OCI-LY1 (cell line): ENCODE data around the gene CD300A.

Experiments
- H2AFZ ChIP-seq: fragments of 200-600 bp; sonication (generic), shearing (Covaris generic); 2 replicates; pipeline ENCODE4 v1.6.0; 2014; ENCODE audit warnings: antibody characterized with exemption, mild to moderate bottlenecking, low read length
- H3F3A ChIP-seq: fragments of 200-600 bp; sonication (generic), shearing (Covaris generic); 2 replicates; pipeline ENCODE4 v1.6.0; 2014; ENCODE audit warnings: mild to moderate bottlenecking, antibody characterized with exemption, low read length, moderate library complexity; ENCODE audit not compliant: insufficient read depth
- H3K27ac ChIP-seq: fragments of 200-600 bp; sonication (generic); 2 replicates; pipeline ENCODE4 v1.5.1; 2014; ENCODE audit warnings: low read length, mixed run types, mild to moderate bottlenecking, low read depth; ENCODE audit not compliant: poor library complexity, severe bottlenecking
- H3K27me3 ChIP-seq: fragments of 200-600 bp; sonication (generic); 2 replicates; pipeline ENCODE4 v1.6.0; 2014; ENCODE audit warnings: antibody characterized with exemption, mild to moderate bottlenecking, low read length, moderate library complexity; ENCODE audit not compliant: insufficient read depth
- H3K36me3 ChIP-seq: fragments of 200-600 bp; sonication (generic); 2 replicates; pipeline ENCODE4 v1.6.1; 2014; ENCODE audit warnings: mild to moderate bottlenecking, antibody characterized with exemption, low read length, moderate library complexity, mixed read lengths; ENCODE audit not compliant: insufficient read depth
- H3K4me1 ChIP-seq: fragments of 200-600 bp; sonication (generic); 2 replicates; pipeline ENCODE4 v1.5.1; 2014; ENCODE audit warnings: mild to moderate bottlenecking, low read length, moderate library complexity; ENCODE audit not compliant: insufficient read depth, severe bottlenecking
- H3K4me2 ChIP-seq: fragments of 200-600 bp; sonication (generic), shearing (Covaris generic); 2 replicates; pipeline ENCODE4 v1.6.1; 2014; ENCODE audit warnings: low read length
- H3K4me3 ChIP-seq: fragments of 200-600 bp; sonication (generic); 2 replicates; pipeline ENCODE4 v1.5.1; 2014; ENCODE audit warnings: low read length, low read depth, mild to moderate bottlenecking, mixed read lengths; ENCODE audit not compliant: poor library complexity, severe bottlenecking
- H3K79me2 ChIP-seq: fragments of 200-600 bp; shearing (Covaris generic); 2 replicates; pipeline ENCODE4 v1.6.1; 2016; ENCODE audit warnings: mixed run types, low read length, mixed read lengths; ENCODE audit not compliant: insufficient read depth
- H3K9ac ChIP-seq: fragments of 200-600 bp; sonication (generic), shearing (Covaris generic); 2 replicates; pipeline ENCODE4 v1.6.1; 2014; ENCODE audit warnings: mild to moderate bottlenecking, low read length, mixed read lengths
- H3K9me2 ChIP-seq: fragments of 200-600 bp; sonication (generic), shearing (Covaris generic); 2 replicates; pipeline ENCODE4 v1.6.1; 2014; ENCODE audit warnings: low read depth, mild to moderate bottlenecking, low read length, mixed read lengths
- H3K9me3 ChIP-seq: fragments of 200-600 bp; shearing (Covaris generic); 2 replicates; pipeline ENCODE4 v1.6.1; 2014; ENCODE audit warnings: low read length, mixed read lengths
- H4K20me1 ChIP-seq: fragments of 200-600 bp; sonication (generic), shearing (Covaris generic); 2 replicates; pipeline ENCODE4 v1.6.0; 2016; ENCODE audit warnings: mild to moderate bottlenecking, low read length; ENCODE audit not compliant: insufficient read depth
- EZH2 ChIP-seq: fragments of 200-600 bp; sonication (generic), shearing (Covaris generic); IDR thresholded peaks from 2 replicates; pipeline ENCODE4 v1.8.0; 2017; ENCODE audit warnings: borderline replicate concordance, mixed run types, mild to moderate bottlenecking, antibody characterized with exemption, low read length, moderate library complexity, mixed read lengths
- TF ChIP-seq, protein P1 (sequence below): fragments of 200-600 bp; sonication (generic), shearing (Covaris generic); IDR thresholded peaks from 2 replicates; pipeline ENCODE4 v1.5.1; 2017; ENCODE audit warnings: mild to moderate bottlenecking, antibody characterized with exemption, low read length, moderate library complexity, mixed read lengths

Gene CD300A

DNA sequence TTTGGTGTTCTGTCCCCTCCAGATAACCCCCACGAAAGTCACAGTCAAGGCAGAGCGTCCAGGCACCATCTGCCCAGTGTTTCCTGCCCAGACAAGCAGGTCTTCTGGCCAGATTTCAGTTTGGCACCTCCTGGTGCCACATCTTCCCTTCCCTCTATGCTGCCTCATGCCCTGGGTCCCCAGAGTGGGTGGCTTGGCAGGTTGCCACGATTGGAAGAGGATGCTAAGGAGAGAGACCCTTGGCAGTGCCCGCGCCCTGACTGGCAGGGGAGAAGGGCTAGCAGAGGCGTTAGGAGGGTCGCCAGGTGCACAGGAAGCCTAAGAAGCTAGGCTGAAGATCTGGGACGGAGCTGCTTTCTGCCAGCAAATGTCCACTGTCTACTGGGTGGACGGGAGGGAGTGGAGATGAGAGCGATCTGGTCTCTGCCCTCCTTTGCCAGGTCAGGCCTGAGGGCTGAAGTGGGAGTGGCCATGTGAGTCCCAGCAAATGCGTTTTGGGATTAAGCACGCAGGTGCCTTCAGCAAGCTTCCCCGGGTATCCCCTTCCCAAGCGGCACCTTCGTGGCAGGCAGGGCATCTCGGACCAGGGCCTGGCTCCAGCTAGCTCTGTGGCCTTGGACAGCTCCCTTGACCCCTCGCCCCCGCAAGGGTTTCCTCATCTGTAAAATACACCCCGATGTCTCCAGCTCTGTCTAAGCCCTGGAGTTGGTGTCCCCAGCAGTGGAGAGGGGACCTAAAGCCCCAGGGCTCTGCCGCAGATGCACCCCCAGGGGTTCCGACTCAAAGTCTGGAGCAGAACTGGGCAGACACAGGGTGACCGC lies 13.4 kb upstream of the CD300A start:
- no peaks in the 10 kb centered on the region for H3K36me3 ChIP-seq
- H3K27ac ChIP-seq, result no peak overlapping the region
- TF ChIP-seq, protein P1, sequence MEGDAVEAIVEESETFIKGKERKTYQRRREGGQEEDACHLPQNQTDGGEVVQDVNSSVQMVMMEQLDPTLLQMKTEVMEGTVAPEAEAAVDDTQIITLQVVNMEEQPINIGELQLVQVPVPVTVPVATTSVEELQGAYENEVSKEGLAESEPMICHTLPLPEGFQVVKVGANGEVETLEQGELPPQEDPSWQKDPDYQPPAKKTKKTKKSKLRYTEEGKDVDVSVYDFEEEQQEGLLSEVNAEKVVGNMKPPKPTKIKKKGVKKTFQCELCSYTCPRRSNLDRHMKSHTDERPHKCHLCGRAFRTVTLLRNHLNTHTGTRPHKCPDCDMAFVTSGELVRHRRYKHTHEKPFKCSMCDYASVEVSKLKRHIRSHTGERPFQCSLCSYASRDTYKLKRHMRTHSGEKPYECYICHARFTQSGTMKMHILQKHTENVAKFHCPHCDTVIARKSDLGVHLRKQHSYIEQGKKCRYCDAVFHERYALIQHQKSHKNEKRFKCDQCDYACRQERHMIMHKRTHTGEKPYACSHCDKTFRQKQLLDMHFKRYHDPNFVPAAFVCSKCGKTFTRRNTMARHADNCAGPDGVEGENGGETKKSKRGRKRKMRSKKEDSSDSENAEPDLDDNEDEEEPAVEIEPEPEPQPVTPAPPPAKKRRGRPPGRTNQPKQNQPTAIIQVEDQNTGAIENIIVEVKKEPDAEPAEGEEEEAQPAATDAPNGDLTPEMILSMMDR, result no peak
- no peaks in the 10 kb centered on the region for H4K20me1 ChIP-seq
- no peak overlapping the region for H2AFZ ChIP-seq
- no peaks in the 10 kb centered on the region for H3K4me1 ChIP-seq
- no peaks in the 10 kb centered on the region for H3K9me2 ChIP-seq
- H3K79me2 ChIP-seq, result no peaks in the 10 kb centered on the region
- H3K9ac ChIP-seq, result no peak overlapping the region
- no peak overlapping the region for H3K4me2 ChIP-seq
- no peaks in the 10 kb centered on the region for H3F3A ChIP-seq
- no peak overlapping the region for H3K4me3 ChIP-seq
- no peaks in the 10 kb centered on the region for H3K9me3 ChIP-seq
- no peaks in the 10 kb centered on the region; the same call in 1 of the 2 replicates for H3K27me3 ChIP-seq

DNA sequence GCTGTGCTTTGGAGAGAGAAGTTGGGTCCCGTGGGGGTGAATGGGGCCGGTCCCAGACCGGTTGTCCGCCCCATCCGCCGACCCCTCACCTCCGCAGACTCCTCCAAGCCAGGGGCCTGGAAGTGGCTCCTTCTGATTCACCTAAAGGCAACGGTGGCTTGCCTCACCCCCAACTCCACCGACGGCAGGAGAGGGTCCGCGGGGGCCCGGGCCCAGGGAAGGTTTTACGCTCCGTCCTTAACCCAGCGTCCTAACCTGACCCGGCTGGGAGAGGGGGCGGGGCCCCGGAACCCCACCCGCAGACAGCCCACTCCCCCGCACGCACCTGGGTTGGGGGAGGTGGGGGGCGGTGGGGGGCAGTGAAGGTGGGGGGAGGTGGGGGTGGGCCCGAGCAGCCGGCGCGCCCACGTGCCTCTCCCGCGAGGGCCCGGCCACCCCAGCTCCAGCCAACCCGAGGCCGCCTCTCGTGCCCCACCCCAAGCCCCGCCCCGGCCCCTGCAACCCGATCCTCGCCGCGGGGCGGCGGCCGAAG lies 12.7 kb upstream of the CD300A start:
- no peak overlapping the region for H3K27ac ChIP-seq
- no peak overlapping the region for H3K4me2 ChIP-seq
- H3F3A ChIP-seq, result no peaks in the 10 kb centered on the region
- no peaks in the 10 kb centered on the region for H3K4me1 ChIP-seq
- no peaks in the 10 kb centered on the region for H3K79me2 ChIP-seq
- H2AFZ ChIP-seq, result no peak overlapping the region
- H4K20me1 ChIP-seq, result no peaks in the 10 kb centered on the region
- H3K27me3 ChIP-seq, result no peaks in the 10 kb centered on the region; the same call in 1 of the 2 replicates
- no peak for TF ChIP-seq EZH2
- TF ChIP-seq, protein P1, result no peak
- H3K4me3 ChIP-seq, result no peak overlapping the region
- H3K36me3 ChIP-seq, result no peaks in the 10 kb centered on the region
- no peaks in the 10 kb centered on the region for H3K9me3 ChIP-seq
- no peaks in the 10 kb centered on the region for H3K9me2 ChIP-seq
- no peak overlapping the region for H3K9ac ChIP-seq

DNA sequence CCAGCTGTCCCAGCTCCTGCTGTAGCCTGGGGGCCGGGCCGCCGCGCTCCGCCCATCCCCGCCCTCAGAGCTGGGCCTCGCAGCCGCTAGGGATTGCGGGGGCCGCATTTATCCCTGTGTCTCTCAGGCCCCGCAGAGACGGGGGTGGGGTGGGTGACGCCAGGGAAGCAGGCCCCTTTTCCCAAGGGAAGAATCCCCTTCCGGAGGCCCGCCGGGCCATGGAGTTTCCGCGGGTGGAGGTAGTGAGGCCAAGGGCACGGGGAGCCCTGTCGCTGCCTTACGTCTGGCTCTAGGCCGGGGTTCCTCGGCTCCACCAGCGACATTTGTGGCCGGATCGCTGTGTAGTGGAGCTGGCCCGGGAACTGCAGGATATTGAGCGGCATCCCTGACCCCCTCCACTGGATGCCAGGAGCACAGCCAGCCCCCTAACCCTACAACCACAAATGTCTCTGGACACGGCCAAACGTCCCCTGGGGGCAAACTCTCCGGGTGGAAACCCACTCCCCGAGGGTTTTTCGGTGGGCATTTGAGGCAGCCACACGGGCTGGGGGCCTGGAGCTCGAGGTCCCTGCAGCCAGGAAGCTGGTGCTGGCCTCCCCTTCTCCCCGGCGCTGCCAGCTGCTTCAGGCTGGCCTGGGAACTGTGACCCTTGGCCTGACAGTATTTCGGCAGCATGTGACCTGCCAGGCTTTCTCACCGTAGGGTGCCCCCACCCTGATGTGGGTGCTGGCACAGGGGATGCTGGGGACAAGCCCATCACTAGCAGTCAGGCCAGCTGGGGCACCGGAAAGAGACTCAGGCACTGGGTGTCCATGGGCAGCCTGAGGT lies 12.0 kb upstream of the CD300A start:
- Histone ChIP-seq H3K4me1 (no peaks in the 10 kb centered on the region), H3K9me2 (no peaks in the 10 kb centered on the region), H3K27ac (no peak overlapping the region), H3K27me3 (no peaks in the 10 kb centered on the region; the same call in 1 of the 2 replicates), H3K9ac (no peak overlapping the region), H3K4me2 (no peak overlapping the region), H4K20me1 (no peaks in the 10 kb centered on the region), H3K36me3 (no peaks in the 10 kb centered on the region), H3K9me3 (no peaks in the 10 kb centered on the region), H2AFZ (no peak overlapping the region), H3F3A (no peaks in the 10 kb centered on the region), H3K4me3 (no peak overlapping the region), H3K79me2 (no peaks in the 10 kb centered on the region)
- TF ChIP-seq EZH2, result no peak
- TF ChIP-seq, protein P1, result no peak
